Gastrocnemius medialis (tissue), 4 donors: ENCODE results near the gene TMIE. TPM values are rescaled to one million over a fixed set of nuclear protein-coding genes. Genes with fewer than 3 reads are reported as not detected.

ENCODE experiments used
- ATAC-seq, 2 donors: fragments of 150-250 bp; one replicate each; pipeline ENCODE4 v1.9.1; 2016
- DNase-seq, 2 donors: peaks; one replicate each; pipeline ENCODE4 v3.0.0-alpha.2; 2019
- H3K27ac ChIP-seq, 4 donors: fragments of 200-600 bp; sonication (generic); 1 replicate in 1 of 4; 2 replicates in 3 of 4; pipeline ENCODE4 v1.5.1; 2016 to 2018; ENCODE audit warnings: mild to moderate bottlenecking in 2 of 4, moderate library complexity in 1 of 4
- H3K27me3 ChIP-seq, 3 donors: fragments of 200-600 bp; sonication (generic) in 2 of 3; 1 replicate in 1 of 3; 2 replicates in 2 of 3; pipeline versions ENCODE4 v1.5.1 to v1.6.0; 2016 to 2019; ENCODE audit warnings: mild to moderate bottlenecking in 1 of 3, moderate library complexity in 1 of 3
- H3K36me3 ChIP-seq, 2 donors: fragments of 200-600 bp; sonication (generic) in 1 of 2; one replicate each; pipeline ENCODE4 v1.5.1; 2017 to 2018
- H3K4me1 ChIP-seq, 2 donors: fragments of 200-600 bp; sonication (generic) in 1 of 2; one replicate each; pipeline ENCODE4 v1.5.1; 2016 to 2017; ENCODE audit warnings: mild to moderate bottlenecking in 2 of 2
- H3K4me3 ChIP-seq, 4 donors: fragments of 200-600 bp; sonication (generic) in 3 of 4; 1 replicate in 1 of 4; 2 replicates in 3 of 4; pipeline ENCODE4 v1.5.1; 2016 to 2019; ENCODE audit warnings: mild to moderate bottlenecking in 2 of 4
- H3K9me3 ChIP-seq, 3 donors: fragments of 200-600 bp; sonication (generic) in 2 of 3; 1 replicate in 1 of 3; 2 replicates in 2 of 3; pipeline ENCODE4 v1.5.1; 2016 to 2019
- POLR2A ChIP-seq, 2 donors: fragments of 450-650 bp; IDR thresholded peaks; one replicate each; pipeline ENCODE4 v1.6.1; 2017; ENCODE audit warnings: antibody characterized with exemption in 2 of 2, mild to moderate bottlenecking in 2 of 2, moderate library complexity in 2 of 2
- in situ Hi-C, 4 donors: fragments of 200-750 bp; cut with MboI; loops; one replicate each; pipeline versions ENCODE4 v1.15.0 to v1.8.0; 2017; ENCODE audit warnings: low sequenced_read_pairs in 4 of 4
- intact Hi-C: fragments of 100-400 bp; cut with DNase I; formaldehyde crosslinking; loops from one replicate; pipeline ENCODE4 v1.15.1; 2023; ENCODE audit warnings: low total_unique reads
- total RNA-seq, 4 donors: library from RNA; depleted of rRNA; stranded (reverse); fragments of >200 nt; gene quantifications; one replicate each; pipeline versions ENCODE4 v1.1.0 to v1.2.3, GENCODE V29; 2016
- TF ChIP-seq, protein P1 (sequence below), 5 experiments: fragments of 450-650 bp in 3 of 5; fragments of 200-600 bp in 2 of 5; sonication (generic) in 2 of 5; IDR thresholded peaks in 4 of 5; conservative IDR thresholded peaks in 1 of 5; 1 replicate in 4 of 5; 2 replicates in 1 of 5; pipeline ENCODE4 v1.5.1; 2016 to 2019; ENCODE audit warnings: antibody characterized with exemption in 5 of 5, mild to moderate bottlenecking in 3 of 5, moderate library complexity in 3 of 5

The TMIE gene
- total RNA-seq, 4 donors from 2014 or later: 0.20 to 0.26 (median 0.22) TPM; not detected in 1

DNA sequence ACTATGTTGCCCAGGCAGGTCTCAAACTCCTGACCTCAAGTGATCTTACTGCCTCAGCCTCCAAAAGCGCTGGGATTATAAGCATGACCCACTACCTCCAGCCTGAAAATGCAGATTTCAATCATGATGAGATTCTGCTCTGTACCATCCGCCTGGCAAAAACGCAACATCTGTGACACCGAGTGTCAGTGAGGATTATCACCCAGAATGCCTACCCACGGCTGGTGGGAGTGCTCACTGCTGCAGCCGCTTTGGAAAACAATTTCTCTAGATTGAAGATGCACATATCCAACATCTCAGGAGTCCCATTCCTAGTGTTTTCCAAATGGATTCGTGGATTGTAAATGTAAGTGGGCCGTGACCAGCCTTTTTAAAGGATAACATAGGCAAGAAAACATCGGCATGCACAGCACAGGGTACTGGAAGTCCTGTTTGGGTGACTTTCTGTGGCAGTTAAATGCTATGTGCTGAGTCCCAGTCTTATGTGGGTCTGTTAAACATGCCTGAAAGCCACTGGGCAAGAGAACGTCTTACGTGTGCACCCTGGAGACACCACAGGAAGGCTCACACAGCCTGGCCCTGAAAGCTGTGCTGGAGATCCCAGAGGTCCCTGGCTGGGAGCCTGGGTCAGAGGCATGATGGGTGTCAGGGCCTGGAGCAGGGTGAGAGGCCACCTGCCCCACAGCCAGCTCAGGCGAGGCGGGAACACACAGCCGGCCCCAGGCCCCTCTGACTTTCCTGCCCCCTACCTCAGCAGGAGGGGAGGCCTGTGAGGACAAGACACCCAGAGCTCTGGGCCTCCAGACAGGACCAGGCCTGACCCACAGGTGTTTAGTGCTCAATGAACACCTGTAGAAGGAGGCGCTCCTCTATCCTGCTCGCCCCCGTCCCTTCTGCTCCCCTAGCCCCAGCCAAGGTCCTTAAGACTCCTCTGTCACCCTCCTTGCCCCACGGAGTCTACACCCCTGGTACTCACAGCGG lies 15.6 kb downstream of the TMIE start:
- intact Hi-C loops (no loop called here), in situ Hi-C loops (loop anchor here (10.0 to 25.0 kb wide), 4 partner anchors 178 to 621 kb away; no protein-coding TSS in a partner anchor)
- ATAC-seq: no peak
- Histone ChIP-seq H3K27me3 (peaks cover 0 to 8% (median 2%) of the 10 kb centered on the region in 3 donors), H3K4me1 (no peaks in the 10 kb centered on the region), H3K4me3 (no peak overlapping the region), H3K9me3 (no peaks in the 10 kb centered on the region), H3K27ac (no peak overlapping the region), H3K36me3 (no peaks in the 10 kb centered on the region)
- TF ChIP-seq POLR2A (IDR thresholded peaks at IDR 0.05): no peak
- TF ChIP-seq, protein P1, sequence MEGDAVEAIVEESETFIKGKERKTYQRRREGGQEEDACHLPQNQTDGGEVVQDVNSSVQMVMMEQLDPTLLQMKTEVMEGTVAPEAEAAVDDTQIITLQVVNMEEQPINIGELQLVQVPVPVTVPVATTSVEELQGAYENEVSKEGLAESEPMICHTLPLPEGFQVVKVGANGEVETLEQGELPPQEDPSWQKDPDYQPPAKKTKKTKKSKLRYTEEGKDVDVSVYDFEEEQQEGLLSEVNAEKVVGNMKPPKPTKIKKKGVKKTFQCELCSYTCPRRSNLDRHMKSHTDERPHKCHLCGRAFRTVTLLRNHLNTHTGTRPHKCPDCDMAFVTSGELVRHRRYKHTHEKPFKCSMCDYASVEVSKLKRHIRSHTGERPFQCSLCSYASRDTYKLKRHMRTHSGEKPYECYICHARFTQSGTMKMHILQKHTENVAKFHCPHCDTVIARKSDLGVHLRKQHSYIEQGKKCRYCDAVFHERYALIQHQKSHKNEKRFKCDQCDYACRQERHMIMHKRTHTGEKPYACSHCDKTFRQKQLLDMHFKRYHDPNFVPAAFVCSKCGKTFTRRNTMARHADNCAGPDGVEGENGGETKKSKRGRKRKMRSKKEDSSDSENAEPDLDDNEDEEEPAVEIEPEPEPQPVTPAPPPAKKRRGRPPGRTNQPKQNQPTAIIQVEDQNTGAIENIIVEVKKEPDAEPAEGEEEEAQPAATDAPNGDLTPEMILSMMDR (IDR thresholded peaks at IDR 0.05 in 4 of 5, conservative IDR thresholded peaks at IDR 0.05 in 1 of 5): no peak
- DNase-seq: no peak

DNA sequence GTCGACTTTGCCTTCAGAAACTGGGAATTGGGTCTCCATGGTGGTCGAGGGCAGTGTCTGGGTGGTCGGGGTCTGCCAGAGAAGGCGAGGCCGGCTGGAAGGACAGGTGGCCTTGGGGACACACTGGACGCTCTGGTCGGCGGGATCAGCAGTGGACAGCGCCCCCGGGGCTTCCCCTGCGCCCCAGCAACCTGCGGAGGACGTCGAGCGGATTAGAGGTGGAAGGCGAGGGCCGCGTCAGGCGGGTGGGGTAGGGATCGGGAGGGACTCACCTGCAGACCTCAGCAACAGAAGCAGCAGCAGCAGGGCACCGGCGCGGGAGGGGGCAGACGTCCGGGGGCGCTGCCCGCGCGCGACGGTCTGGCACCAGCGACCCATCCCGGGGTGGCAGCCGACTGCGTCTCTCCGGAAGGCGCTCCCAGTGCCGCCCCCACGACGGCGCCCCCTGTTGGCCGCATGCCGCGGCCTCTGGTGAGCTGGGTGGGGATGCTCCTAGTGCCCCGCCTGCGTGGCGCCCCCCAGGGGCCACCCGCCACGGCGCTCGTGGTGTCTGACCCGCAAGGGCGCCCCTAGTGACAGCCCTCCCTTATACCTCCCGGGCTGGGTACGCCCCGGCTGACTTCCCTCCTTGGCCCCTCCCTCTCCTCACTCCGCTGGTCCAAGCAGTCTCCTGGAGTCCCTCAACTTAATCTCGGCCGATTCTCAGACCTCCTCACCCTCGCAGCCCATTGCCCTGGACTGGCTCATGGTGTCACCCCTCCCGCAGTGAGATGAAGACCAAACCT lies 16.4 kb downstream of the TMIE start, which contains the start of gene PRSS50:
Gene PRSS50, minus strand, starts transcription at position 423 of the 785 bp plus-strand sequence. Its CDS starts 45 bp downstream, at position 378.
- no peak for TF ChIP-seq POLR2A (IDR thresholded peaks at IDR 0.05)
- TF ChIP-seq, protein P1 (IDR thresholded peaks at IDR 0.05 in 4 of 5, conservative IDR thresholded peaks at IDR 0.05 in 1 of 5): peak in 2 of 5 experiments; percentile 25 to 28
- Histone ChIP-seq H3K9me3 (no peaks in the 10 kb centered on the region), H3K36me3 (no peaks in the 10 kb centered on the region), H3K4me1 (no peaks in the 10 kb centered on the region), H3K4me3 (no peak within 1 kb of the TSS), H3K27me3 (peaks cover 0 to 8% (median 2%) of the 10 kb centered on the region in 3 donors), H3K27ac (no peak within 1 kb of the TSS)
- DNase-seq: no peak
- ATAC-seq: no peak
- in situ Hi-C loops: loop anchor here (10.0 to 25.0 kb wide), 4 partner anchors 177 to 620 kb away; no protein-coding TSS in a partner anchor
- intact Hi-C loops: no loop called here

DNA sequence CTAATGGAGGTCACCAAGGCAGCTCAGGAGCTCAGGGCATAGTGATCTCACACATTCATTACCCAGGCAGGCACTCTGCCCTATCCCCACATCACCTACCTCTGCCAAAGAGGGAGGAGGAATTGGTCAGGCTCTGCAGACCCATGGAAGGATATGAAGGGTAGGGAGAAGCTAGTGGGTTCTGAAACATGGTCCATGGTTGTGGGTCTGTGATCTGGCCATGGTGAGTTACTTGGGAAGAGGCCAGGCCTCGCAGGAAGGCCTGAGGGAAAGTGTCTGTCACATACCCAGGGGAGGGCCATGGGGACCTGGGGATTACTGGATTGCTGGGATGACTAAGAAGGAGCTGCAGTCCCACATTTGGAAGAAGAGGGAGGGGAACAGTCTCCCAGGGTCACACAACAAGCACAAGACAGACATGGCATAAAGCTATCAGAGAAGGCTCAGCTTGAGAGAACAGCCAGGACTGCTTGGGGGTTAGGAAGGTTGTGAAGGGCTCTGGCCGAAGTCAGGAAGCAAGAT lies 17.9 kb downstream of the TMIE start:
- TF ChIP-seq POLR2A (IDR thresholded peaks at IDR 0.05): no peak
- in situ Hi-C loops: loop anchor here (10.0 to 25.0 kb wide), 4 partner anchors 176 to 618 kb away; no protein-coding TSS in a partner anchor
- H3K9me3 ChIP-seq: no peaks in the 10 kb centered on the region
- H3K4me1 ChIP-seq: no peaks in the 10 kb centered on the region
- DNase-seq (no peak), ATAC-seq (no peak)
- no peak overlapping the region for H3K27ac ChIP-seq
- intact Hi-C loops: no loop called here
- peaks cover 0 to 8% (median 2%) of the 10 kb centered on the region in 3 donors for H3K27me3 ChIP-seq
- no peaks in the 10 kb centered on the region for H3K36me3 ChIP-seq
- no peak overlapping the region for H3K4me3 ChIP-seq

DNA sequence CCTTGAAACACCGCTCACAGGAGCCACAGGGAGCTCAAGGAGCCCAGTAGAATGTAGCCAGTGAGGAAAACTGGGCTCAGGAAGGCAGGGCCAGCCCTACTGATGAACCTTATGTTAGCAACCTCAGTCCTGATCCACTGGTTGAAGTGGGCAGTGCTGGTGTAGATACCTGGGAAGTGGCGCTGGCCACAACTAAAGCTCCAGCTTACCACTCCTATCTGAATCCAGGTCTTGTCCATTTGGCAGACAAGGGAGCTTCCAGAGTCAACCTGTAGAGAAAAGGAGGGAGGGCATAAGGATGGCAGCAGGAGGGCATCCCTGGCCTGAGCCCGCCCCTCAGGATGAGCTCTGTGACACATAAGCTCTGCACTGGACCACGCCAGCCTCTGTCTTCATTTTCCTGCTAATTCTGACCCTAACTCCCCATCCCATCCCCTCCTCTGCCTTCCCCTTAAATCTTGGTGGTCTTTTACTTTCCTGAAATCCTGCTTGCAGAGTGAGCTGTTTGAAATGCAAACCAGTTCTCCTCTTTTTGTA lies 18.6 kb downstream of the TMIE start:
- Histone ChIP-seq H3K9me3 (no peaks in the 10 kb centered on the region), H3K27ac (no peak overlapping the region), H3K36me3 (no peaks in the 10 kb centered on the region), H3K27me3 (peaks cover 0 to 8% (median 2%) of the 10 kb centered on the region in 3 donors), H3K4me3 (no peak overlapping the region), H3K4me1 (no peaks in the 10 kb centered on the region)
- TF ChIP-seq POLR2A (IDR thresholded peaks at IDR 0.05): no peak
- TF ChIP-seq, protein P1 (IDR thresholded peaks at IDR 0.05 in 4 of 5, conservative IDR thresholded peaks at IDR 0.05 in 1 of 5): no peak
- in situ Hi-C loops: loop anchor here (10.0 to 25.0 kb wide), 4 partner anchors 175 to 617 kb away; no protein-coding TSS in a partner anchor
- DNase-seq (no peak), ATAC-seq (no peak)
- intact Hi-C loops: no loop called here
